H1 (cell line): ENCODE results near the gene RPUSD2. TPM values are rescaled to one million over a fixed set of nuclear protein-coding genes. Genes with fewer than 3 reads are reported as not detected.

ENCODE experiments used
- EP300 ChIP-seq, 2 experiments: IDR thresholded peaks; 1 replicate in 1 of 2; 2 replicates in 1 of 2; pipeline ENCODE4 v1.6.1; 2011 to 2012; ENCODE audit warnings: low read depth in 2 of 2, low read length in 2 of 2, mild to moderate bottlenecking in 2 of 2, borderline replicate concordance in 1 of 2, inconsistent platforms in 1 of 2, moderate library complexity in 1 of 2
- polyA plus RNA-seq, 7 experiments: library from polyadenylated mRNA; depleted of rRNA in 3 of 7; stranded (reverse) in 5 of 7; unstranded in 2 of 7; fragments of >200 nt in 5 of 7; fragments of 200-250 nt in 2 of 7; gene quantifications; 1 replicate in 5 of 7; 2 replicates in 1 of 7; 4 replicates in 1 of 7; pipeline versions ENCODE4 v1.2.1 to v1.2.3, GENCODE V29; 2011 to 2013; ENCODE audit warnings: missing spikeins in 2 of 7, mixed read lengths in 2 of 7
- total RNA-seq: library from RNA; stranded (reverse); fragmentation: NEBNext Ultra II Directional; extraction: Animal tissue kit (Norgen Biotek cat#: 25700); gene quantifications from 2 replicates; pipeline ENCODE4 v1.2.1, GENCODE V29; 2021

Gene RPUSD2
- total and polyA plus RNA-seq, 2 of the 8 experiments (the other 6 are each of a cell fraction or from before 2014, with no cell fraction given), result 14.5 to 28.5 TPM

DNA sequence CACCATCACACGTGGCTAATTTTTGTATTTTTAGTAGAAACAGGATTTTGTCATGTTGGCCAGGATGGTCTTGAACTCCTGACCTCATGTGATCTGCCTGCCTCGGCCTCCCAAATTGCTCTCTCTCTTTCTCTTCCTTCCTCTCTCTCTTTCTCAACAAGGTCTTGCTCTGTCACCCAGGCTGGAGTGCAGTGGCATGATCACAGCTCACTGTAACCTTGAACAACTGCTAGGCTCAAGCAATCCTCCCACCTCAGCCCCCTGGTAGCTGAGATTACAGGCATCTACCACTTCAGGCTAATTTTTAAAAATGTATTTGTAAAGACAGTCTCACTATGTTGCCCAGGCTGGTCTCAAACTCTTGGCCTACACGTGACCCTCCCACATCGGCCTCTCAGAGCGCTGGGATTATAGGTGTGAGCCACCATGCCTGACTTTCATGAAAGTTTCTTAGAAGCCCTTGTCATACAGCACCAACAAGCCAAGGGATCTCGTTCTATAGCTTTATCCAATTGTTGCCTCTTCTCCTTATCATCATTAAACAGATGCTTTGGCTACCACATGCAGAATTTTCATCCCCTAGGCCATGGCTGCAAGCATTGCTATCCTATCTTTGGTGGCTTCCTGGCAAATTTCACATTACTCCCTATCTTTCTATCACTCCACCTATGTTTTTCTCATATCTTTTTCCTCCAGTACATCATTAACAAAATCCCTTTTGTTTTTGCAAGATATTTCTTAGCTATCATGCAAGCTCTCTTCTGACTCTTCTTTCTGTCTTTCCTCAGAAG lies 10.0 kb upstream of the RPUSD2 start (continued):
- TF ChIP-seq EP300 (IDR thresholded peaks at IDR 0.05; ENCODE audit: borderline replicate concordance in 1 of 2, low read depth in 2 of 2, low read length in 2 of 2), result no peak
